Measurements from ENCODE around the gene TTYH3.
"Not testable (repeated sequence)": the region's sequence is repeated elsewhere in the genome, so short reads cannot be mapped to it uniquely, and the experiment has no call there.

TTYH3 gene

DNA sequence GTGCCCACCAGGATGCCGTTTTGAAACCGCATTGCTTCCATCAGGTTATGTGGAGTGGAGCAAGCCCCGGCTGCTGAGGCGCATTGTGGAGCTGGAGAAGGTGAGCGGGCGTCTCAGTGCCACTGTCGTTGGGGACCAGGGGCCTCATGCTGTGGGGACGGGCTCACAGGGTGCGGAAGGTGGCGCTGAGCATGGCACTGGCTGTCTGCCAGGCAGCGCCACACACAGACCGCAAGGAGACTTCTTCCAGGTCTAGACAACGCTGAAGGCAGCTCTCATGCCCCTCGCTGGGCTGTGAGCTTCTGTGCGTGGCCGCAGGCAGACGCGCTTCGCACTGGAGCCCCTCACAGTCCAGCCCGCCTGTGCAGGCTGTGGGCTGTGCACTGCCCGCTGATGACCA is 44.0 kb upstream of the TTYH3 start:
- TF ChIP-seq, protein P1, sequence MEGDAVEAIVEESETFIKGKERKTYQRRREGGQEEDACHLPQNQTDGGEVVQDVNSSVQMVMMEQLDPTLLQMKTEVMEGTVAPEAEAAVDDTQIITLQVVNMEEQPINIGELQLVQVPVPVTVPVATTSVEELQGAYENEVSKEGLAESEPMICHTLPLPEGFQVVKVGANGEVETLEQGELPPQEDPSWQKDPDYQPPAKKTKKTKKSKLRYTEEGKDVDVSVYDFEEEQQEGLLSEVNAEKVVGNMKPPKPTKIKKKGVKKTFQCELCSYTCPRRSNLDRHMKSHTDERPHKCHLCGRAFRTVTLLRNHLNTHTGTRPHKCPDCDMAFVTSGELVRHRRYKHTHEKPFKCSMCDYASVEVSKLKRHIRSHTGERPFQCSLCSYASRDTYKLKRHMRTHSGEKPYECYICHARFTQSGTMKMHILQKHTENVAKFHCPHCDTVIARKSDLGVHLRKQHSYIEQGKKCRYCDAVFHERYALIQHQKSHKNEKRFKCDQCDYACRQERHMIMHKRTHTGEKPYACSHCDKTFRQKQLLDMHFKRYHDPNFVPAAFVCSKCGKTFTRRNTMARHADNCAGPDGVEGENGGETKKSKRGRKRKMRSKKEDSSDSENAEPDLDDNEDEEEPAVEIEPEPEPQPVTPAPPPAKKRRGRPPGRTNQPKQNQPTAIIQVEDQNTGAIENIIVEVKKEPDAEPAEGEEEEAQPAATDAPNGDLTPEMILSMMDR (conservative IDR thresholded peaks at IDR 0.05; ENCODE audit: low read depth, low read length), result no peak
- H3K4me3 ChIP-seq (ENCODE audit: low read depth, low read length), result no peak overlapping the region
- no peak for DNase-seq (ENCODE audit: low read depth)

DNA sequence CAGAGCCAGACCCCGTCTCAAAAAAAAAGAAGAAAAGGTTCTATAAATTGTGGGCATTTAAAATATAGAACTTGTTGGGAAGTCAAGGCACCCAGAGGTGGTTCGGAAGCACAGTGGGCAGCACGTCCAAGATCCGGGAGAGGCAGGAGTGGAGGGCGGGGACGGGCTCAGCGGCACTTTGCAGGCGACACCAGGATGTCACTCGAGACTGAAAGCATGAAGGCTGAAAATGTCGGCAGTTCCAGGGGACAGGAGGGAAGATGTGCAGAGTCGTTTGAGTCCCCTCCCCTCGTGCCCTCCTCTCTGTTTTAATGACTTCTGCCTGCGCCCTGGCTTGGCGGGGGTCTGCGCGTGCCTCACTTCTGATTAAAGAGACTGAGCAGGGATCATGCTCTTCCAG is 42.4 kb upstream of the TTYH3 start:
- no peak for DNase-seq (ENCODE audit: low read depth)
- no peak overlapping the region for H3K4me3 ChIP-seq (ENCODE audit: low read depth, low read length)
- TF ChIP-seq, protein P1 (conservative IDR thresholded peaks at IDR 0.05; ENCODE audit: low read depth, low read length), result no peak

DNA sequence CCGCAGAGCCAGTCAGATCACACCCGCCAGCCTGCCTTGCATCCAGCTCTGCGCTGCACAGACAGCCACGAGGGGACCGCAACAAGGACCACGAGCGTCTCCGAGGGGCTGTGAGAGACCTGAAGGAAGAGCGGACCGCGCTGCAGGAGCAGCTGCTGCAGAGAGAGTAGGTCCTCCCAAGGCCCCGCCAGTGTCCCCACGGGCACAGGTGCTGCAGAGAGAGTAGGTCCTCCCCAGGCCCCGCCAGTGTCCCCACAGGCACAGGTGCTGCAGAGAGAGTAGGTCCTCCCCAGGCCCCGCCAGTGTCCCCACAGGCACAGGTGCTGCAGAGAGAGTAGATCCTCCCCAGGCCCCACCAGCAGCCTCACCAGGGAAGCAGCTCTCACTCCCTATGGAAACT is 41.8 kb upstream of the TTYH3 start:
- not testable (repeated sequence) for DNase-seq (ENCODE audit: low read depth); H3K4me3 ChIP-seq (ENCODE audit: low read depth, low read length)

DNA sequence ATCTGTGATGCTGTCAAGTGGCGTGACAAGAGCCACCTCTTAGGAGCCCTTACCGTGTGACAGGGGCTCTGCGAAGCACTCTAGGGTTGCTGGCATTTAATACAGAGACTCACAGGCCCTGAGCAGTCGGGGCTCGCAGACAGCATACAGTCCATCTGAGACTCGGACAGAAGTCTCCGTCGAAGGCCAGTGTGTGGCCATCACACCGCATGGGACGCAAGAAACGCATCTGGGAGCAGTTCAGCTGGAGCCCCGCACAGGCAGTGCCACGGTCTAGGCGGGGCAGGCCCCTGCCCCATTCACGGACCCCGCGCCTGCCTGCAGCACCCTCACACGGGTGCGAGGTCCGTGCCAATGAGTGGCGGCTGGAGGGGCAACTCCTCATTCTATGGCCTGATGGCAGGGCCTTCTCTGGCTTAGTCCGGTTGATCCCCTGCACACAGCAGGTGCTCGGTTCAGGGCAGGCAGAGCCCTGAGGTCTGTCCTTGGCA is 39.4 kb upstream of the TTYH3 start:
- DNase-seq (ENCODE audit: low read depth), result no peak
- TF ChIP-seq, protein P1 (conservative IDR thresholded peaks at IDR 0.05; ENCODE audit: low read depth, low read length), result no peak
- H3K4me3 ChIP-seq (ENCODE audit: low read depth, low read length), result no peak overlapping the region

DNA sequence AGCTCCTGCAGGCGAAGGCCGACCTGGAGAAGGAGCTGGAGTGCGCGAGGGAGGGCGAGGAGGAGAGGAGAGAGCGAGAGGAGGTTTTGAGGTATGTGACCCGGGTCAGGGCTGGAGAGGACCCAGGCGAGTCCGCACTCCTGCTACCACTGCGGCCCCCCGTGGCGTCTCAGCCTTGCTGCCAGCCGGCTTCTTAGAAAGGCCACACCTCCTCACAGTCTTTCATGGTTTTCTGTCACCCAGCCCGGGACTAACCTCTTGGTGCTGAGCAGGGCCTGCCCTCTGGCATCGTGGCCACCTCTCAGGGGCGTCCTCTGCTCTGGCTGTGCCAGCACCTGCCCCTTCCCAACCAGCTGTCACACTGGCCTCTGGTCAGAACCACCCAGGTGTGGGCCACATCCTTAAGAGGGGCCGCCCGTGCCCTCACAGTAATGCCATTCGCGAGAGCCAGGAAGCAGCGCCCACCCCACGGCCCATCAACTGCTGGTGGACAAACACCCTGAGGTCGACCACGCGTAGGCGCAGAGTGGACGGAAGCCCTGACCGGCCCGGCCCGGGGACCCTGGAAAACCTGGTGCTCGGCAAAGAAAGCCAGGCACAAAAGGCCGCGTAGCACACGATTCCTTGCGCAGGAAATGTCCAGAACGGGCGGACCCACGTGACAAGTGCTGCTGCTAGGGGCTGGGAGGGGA is 38.6 kb upstream of the TTYH3 start:
- no peak overlapping the region for H3K4me3 ChIP-seq (ENCODE audit: low read depth, low read length)
- TF ChIP-seq, protein P1 (conservative IDR thresholded peaks at IDR 0.05; ENCODE audit: low read depth, low read length), result no peak
- DNase-seq (ENCODE audit: low read depth), result no peak

DNA sequence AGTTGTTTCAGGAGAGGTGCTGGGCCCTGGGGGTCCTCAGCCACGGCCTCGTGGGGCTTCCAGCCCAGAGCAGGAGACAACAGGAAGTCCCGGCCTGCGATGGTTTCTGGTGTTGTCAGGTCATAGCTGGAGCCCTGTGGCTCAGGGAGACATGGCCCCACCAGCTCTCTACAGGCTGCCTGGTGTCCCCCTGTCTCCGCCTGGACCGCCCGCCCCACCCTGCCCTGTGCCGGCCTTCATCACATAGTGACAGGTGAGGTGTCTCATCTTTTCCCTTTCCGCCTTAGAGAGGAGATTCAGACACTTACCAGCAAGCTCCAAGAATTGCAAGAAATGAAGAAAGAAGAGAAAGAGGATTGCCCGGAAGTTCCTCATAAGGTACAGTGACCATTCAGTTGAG is 37.2 kb upstream of the TTYH3 start:
- TF ChIP-seq, protein P1 (conservative IDR thresholded peaks at IDR 0.05; ENCODE audit: low read depth, low read length), result no peak
- DNase-seq (ENCODE audit: low read depth), result no peak
- no peak overlapping the region for H3K4me3 ChIP-seq (ENCODE audit: low read depth, low read length)

DNA sequence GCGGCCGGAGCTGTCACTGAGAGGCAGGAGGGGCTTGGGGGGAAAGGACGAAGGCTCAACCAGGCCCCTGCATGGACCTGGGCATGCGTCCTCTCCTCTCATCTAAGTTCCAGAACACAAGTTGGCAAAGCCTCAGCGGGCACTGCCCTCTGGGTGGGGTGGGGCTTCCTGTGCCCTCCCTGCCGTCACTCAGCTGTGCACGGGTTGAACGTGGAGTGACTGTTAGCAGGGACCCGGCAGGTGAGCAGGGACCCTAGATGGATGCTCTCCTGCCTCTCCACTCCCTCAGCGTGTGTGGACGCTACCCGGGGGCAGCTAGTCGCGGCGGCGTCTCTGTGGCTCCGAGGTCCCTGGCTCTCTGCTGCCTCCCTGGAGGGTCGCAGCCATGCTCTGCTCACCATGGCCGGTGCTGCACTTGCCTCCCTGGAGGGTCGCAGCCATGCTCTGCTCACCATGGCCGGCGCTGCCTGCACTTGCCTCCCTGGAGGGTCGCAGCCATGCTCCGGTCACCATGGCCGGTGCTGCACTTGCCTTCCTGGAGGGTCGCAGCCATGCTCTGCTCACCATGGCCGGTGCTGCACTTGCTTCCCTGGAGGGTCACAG is 36.4 kb upstream of the TTYH3 start:
- no peak for DNase-seq (ENCODE audit: low read depth)
- H3K4me3 ChIP-seq (ENCODE audit: low read depth, low read length), result no peak overlapping the region
- TF ChIP-seq, protein P1 (conservative IDR thresholded peaks at IDR 0.05; ENCODE audit: low read depth, low read length), result no peak

Measured in choroid plexus epithelial cell (primary cell).